Muscle layer of duodenum (tissue), 2 donors: ENCODE results near the gene PRSS27.
A peak's percentile ranks its signal among the peaks of the same experiment; 100 is the strongest.
"Not testable (repeated sequence)": the region's sequence is repeated elsewhere in the genome, so short reads cannot be mapped to it uniquely, and the experiment has no call there.

Experiments
- H3K27ac ChIP-seq: one replicate; pipeline ENCODE4 v1.7.0; 2013; ENCODE audit warnings: mild to moderate bottlenecking, low read length
- H3K27me3 ChIP-seq: one replicate; pipeline ENCODE4 v1.7.0; 2013; ENCODE audit warnings: low read depth, mild to moderate bottlenecking, control low read depth, low read length
- H3K36me3 ChIP-seq, 2 donors: one replicate each; pipeline ENCODE4 v1.7.0; 2013; ENCODE audit warnings: low read length in 2 of 2, control low read depth in 1 of 2, mild to moderate bottlenecking in 1 of 2; ENCODE audit not compliant: insufficient read depth in 2 of 2, control insufficient read depth in 1 of 2
- H3K4me1 ChIP-seq, 2 donors: one replicate each; pipeline ENCODE4 v1.7.0; 2013; ENCODE audit warnings: low read length in 2 of 2, mild to moderate bottlenecking in 2 of 2, control low read depth in 1 of 2, moderate library complexity in 1 of 2; ENCODE audit not compliant: insufficient read depth in 2 of 2, control insufficient read depth in 1 of 2
- H3K4me3 ChIP-seq, 2 donors: one replicate each; pipeline ENCODE4 v1.7.0; 2013; ENCODE audit warnings: low read length in 2 of 2, low read depth in 1 of 2, mild to moderate bottlenecking in 1 of 2
- H3K9me3 ChIP-seq, 2 donors: one replicate each; pipeline ENCODE4 v1.7.0; 2013; ENCODE audit warnings: low read length in 2 of 2, control low read depth in 1 of 2, mild to moderate bottlenecking in 1 of 2; ENCODE audit not compliant: control insufficient read depth in 1 of 2
- donor health status: healthy.

The PRSS27 gene

GRCh38 chr16:2689968-2690801 is 29.8 kb downstream of the PRSS27 start:
- no peaks in the 10 kb centered on the region for H3K9me3 ChIP-seq
- H3K4me3 ChIP-seq = no peak overlapping the region
- peaks cover 0 to 23% of the 10 kb centered on the region in 2 donors for H3K4me1 ChIP-seq
- peaks cover 0 to 11% of the 10 kb centered on the region in 2 donors for H3K36me3 ChIP-seq
- no peak overlapping the region for H3K27ac ChIP-seq
- no peaks in the 10 kb centered on the region for H3K27me3 ChIP-seq

- peaks cover 0 to 26% of the 10 kb centered on the region in 2 donors for H3K4me1 ChIP-seq
- H3K9me3 ChIP-seq, H3K27ac ChIP-seq, H3K27me3 ChIP-seq, H3K4me3 ChIP-seq: not testable (repeated sequence)
- H3K36me3 ChIP-seq = peaks cover 0 to 11% of the 10 kb centered on the region in 2 donors
These were observed 30.6 kb downstream of the PRSS27 start for GRCh38 chr16:2689422-2689821.

GRCh38 chr16:2687531-2688308 is 32.3 kb downstream of the PRSS27 start:
- Histone ChIP-seq H3K36me3 (peaks cover 0 to 11% of the 10 kb centered on the region in 2 donors), H3K4me1 (peaks cover 0 to 27% of the 10 kb centered on the region in 2 donors), H3K27ac (no peak overlapping the region), H3K27me3 (no peaks in the 10 kb centered on the region), H3K9me3 (no peaks in the 10 kb centered on the region), H3K4me3 (no peak overlapping the region)

- H3K4me3 ChIP-seq = peak overlapping the region in 1 of 2 donors; percentile 18
- H3K27me3 ChIP-seq = no peaks in the 10 kb centered on the region
- H3K36me3 ChIP-seq = peaks cover 0 to 11% of the 10 kb centered on the region in 2 donors
- H3K27ac ChIP-seq = no peak overlapping the region
- H3K4me1 ChIP-seq = peaks cover 0 to 23% of the 10 kb centered on the region in 2 donors
- no peaks in the 10 kb centered on the region for H3K9me3 ChIP-seq
These were observed 33.0 kb downstream of the PRSS27 start for GRCh38 chr16:2686912-2687507.

- Histone ChIP-seq H3K36me3 (peaks cover 0 to 11% of the 10 kb centered on the region in 2 donors), H3K4me1 (peaks cover 0 to 23% of the 10 kb centered on the region in 2 donors)
- not testable (repeated sequence) for H3K27me3 ChIP-seq, H3K27ac ChIP-seq, H3K9me3 ChIP-seq, H3K4me3 ChIP-seq
These were observed 33.9 kb downstream of the PRSS27 start for GRCh38 chr16:2686075-2686474.

- peak overlapping the region; percentile 84 to 97 for H3K4me3 ChIP-seq
- not testable (repeated sequence) for H3K27me3 ChIP-seq, H3K36me3 ChIP-seq, H3K9me3 ChIP-seq
- H3K4me1 ChIP-seq = peaks cover 0 to 22% of the 10 kb centered on the region in 2 donors
- peak overlapping the region; percentile 89 for H3K27ac ChIP-seq
These were observed 37.0 kb downstream of the PRSS27 start for GRCh38 chr16:2683041-2683440.

GRCh38 chr16:2682209-2683021 is 37.6 kb downstream of the PRSS27 start, which contains the start of gene KCTD5:
Gene KCTD5 (plus strand): TSS chr16:2682523. CDS start chr16:2682549, 26 bp downstream.
- H3K4me3 ChIP-seq = peak within 1 kb of the TSS; percentile 84 to 97
- no peaks in the 10 kb centered on the region for H3K36me3 ChIP-seq
- H3K27ac ChIP-seq = peak within 1 kb of the TSS; percentile 89
- peaks cover 0 to 22% of the 10 kb centered on the region in 2 donors for H3K4me1 ChIP-seq
- no peaks in the 10 kb centered on the region for H3K27me3 ChIP-seq
- no peaks in the 10 kb centered on the region for H3K9me3 ChIP-seq

- H3K36me3 ChIP-seq, H3K27ac ChIP-seq, H3K27me3 ChIP-seq, H3K4me3 ChIP-seq, H3K9me3 ChIP-seq: not testable (repeated sequence)
- peaks cover 0 to 22% of the 10 kb centered on the region in 2 donors for H3K4me1 ChIP-seq
These were observed 39.7 kb downstream of the PRSS27 start for GRCh38 chr16:2680360-2680759.

- not testable (repeated sequence) for H3K9me3 ChIP-seq, H3K36me3 ChIP-seq, H3K4me3 ChIP-seq, H3K27me3 ChIP-seq, H3K27ac ChIP-seq
- H3K4me1 ChIP-seq = peaks cover 0 to 22% of the 10 kb centered on the region in 2 donors
These were observed 40.1 kb downstream of the PRSS27 start for GRCh38 chr16:2679902-2680301.

- H3K9me3 ChIP-seq, H3K27ac ChIP-seq, H3K4me3 ChIP-seq, H3K27me3 ChIP-seq, H3K36me3 ChIP-seq: not testable (repeated sequence)
- H3K4me1 ChIP-seq = peaks cover 3 to 14% of the 10 kb centered on the region in 2 donors
These were observed 41.6 kb downstream of the PRSS27 start for GRCh38 chr16:2678206-2678965.
